Measurements from ENCODE around the gene RXFP2.

RXFP2 gene

GRCh38 chr13:31798189-31798588 is 58.9 kb downstream of the RXFP2 start:
- Histone ChIP-seq H3K4me1 (ENCODE audit: low read length) (peaks cover 5% of the 10 kb centered on the region), H4K20me1 (ENCODE audit: insufficient read depth, low read length) (no peaks in the 10 kb centered on the region), H3K27ac (ENCODE audit: low read length) (no peak overlapping the region), H2AFZ (ENCODE audit: low read depth, low read length) (no peak overlapping the region), H3K9me3 (ENCODE audit: insufficient read depth, low read length) (no peaks in the 10 kb centered on the region), H3K27me3 (ENCODE audit: low read depth, low read length) (no peaks in the 10 kb centered on the region), H3K4me3 (ENCODE audit: low read length) (no peak overlapping the region), H3K4me2 (ENCODE audit: low read length) (no peak overlapping the region), H3K79me2 (ENCODE audit: low read length) (no peaks in the 10 kb centered on the region), H3K36me3 (replicated peaks; ENCODE audit: low read depth, low read length) (no peaks in the 10 kb centered on the region), H3K9ac (ENCODE audit: low read length) (no peak overlapping the region)
- TF ChIP-seq CTCF (IDR thresholded peaks at IDR 0.05; ENCODE audit: low read depth, low read length) (no peak), EZH2phosphoT487 (IDR thresholded peaks at IDR 0.05; ENCODE audit: low read depth) (no peak)

- Histone ChIP-seq H3K9ac (ENCODE audit: low read length) (no peak overlapping the region), H4K20me1 (ENCODE audit: insufficient read depth, low read length) (no peaks in the 10 kb centered on the region), H3K4me2 (ENCODE audit: low read length) (no peak overlapping the region), H3K79me2 (ENCODE audit: low read length) (no peaks in the 10 kb centered on the region), H3K9me3 (ENCODE audit: insufficient read depth, low read length) (no peaks in the 10 kb centered on the region), H3K27ac (ENCODE audit: low read length) (no peak overlapping the region), H3K4me3 (ENCODE audit: low read length) (no peak overlapping the region), H3K36me3 (replicated peaks; ENCODE audit: low read depth, low read length) (no peaks in the 10 kb centered on the region), H3K4me1 (ENCODE audit: low read length) (peaks cover 13% of the 10 kb centered on the region), H2AFZ (ENCODE audit: low read depth, low read length) (no peak overlapping the region), H3K27me3 (ENCODE audit: low read depth, low read length) (no peaks in the 10 kb centered on the region)
- no peak for TF ChIP-seq CTCF (IDR thresholded peaks at IDR 0.05; ENCODE audit: low read depth, low read length)
- TF ChIP-seq EZH2phosphoT487 (IDR thresholded peaks at IDR 0.05; ENCODE audit: low read depth): no peak
Measured at GRCh38 chr13:31801088-31801487, 61.8 kb downstream of the RXFP2 start.

- Histone ChIP-seq H3K4me2 (ENCODE audit: low read length) (peak overlapping the region; percentile 27), H3K27ac (ENCODE audit: low read length) (no peak overlapping the region)
Measured at GRCh38 chr13:31803311-31803710, 64.0 kb downstream of the RXFP2 start.

GRCh38 chr13:31805841-31806240 is 66.5 kb downstream of the RXFP2 start:
- Histone ChIP-seq H3K27me3 (ENCODE audit: low read depth, low read length) (no peaks in the 10 kb centered on the region), H3K9me3 (ENCODE audit: insufficient read depth, low read length) (0 out of 2 replicates have a peak, but pooled peaks cover under 1% of the 10 kb centered on the region), H3K4me1 (ENCODE audit: low read length) (peaks cover 13% of the 10 kb centered on the region), H3K79me2 (ENCODE audit: low read length) (no peaks in the 10 kb centered on the region), H4K20me1 (ENCODE audit: insufficient read depth, low read length) (no peaks in the 10 kb centered on the region), H3K9ac (ENCODE audit: low read length) (no peak overlapping the region), H3K36me3 (replicated peaks; ENCODE audit: low read depth, low read length) (no peaks in the 10 kb centered on the region), H2AFZ (ENCODE audit: low read depth, low read length) (no peak overlapping the region), H3K27ac (ENCODE audit: low read length) (no peak overlapping the region), H3K4me3 (ENCODE audit: low read length) (no peak overlapping the region), H3K4me2 (ENCODE audit: low read length) (no peak overlapping the region)
- TF ChIP-seq EZH2phosphoT487 (IDR thresholded peaks at IDR 0.05; ENCODE audit: low read depth) (no peak), CTCF (IDR thresholded peaks at IDR 0.05; ENCODE audit: low read depth, low read length) (no peak)

More at GRCh38 chr13:31803311-31803710, 64.0 kb downstream of the RXFP2 start:
- Histone ChIP-seq H3K4me1 (ENCODE audit: low read length) (peaks cover 13% of the 10 kb centered on the region), H4K20me1 (ENCODE audit: insufficient read depth, low read length) (no peaks in the 10 kb centered on the region), H2AFZ (ENCODE audit: low read depth, low read length) (no peak overlapping the region), H3K79me2 (ENCODE audit: low read length) (no peaks in the 10 kb centered on the region), H3K9ac (ENCODE audit: low read length) (no peak overlapping the region), H3K36me3 (replicated peaks; ENCODE audit: low read depth, low read length) (no peaks in the 10 kb centered on the region), H3K4me3 (ENCODE audit: low read length) (no peak overlapping the region), H3K27me3 (ENCODE audit: low read depth, low read length) (no peaks in the 10 kb centered on the region), H3K9me3 (ENCODE audit: insufficient read depth, low read length) (no peaks in the 10 kb centered on the region)
- no peak for TF ChIP-seq CTCF (IDR thresholded peaks at IDR 0.05; ENCODE audit: low read depth, low read length)
- no peak for TF ChIP-seq EZH2phosphoT487 (IDR thresholded peaks at IDR 0.05; ENCODE audit: low read depth)

Data from OCI-LY3 (cell line).